Endodermal cell (in vitro differentiated cells): ENCODE measurements around the gene OR7A10. TPM values are rescaled to one million over a fixed set of nuclear protein-coding genes. Genes with fewer than 3 reads are reported as not detected.

Source experiments
- DNase-seq: peaks from one replicate; pipeline ENCODE4 v3.0.0-alpha.2; 2017
- H3K27ac ChIP-seq: 2 replicates; pipeline ENCODE4 v1.5.1; 2013; ENCODE audit warnings: mild to moderate bottlenecking, low read depth, low read length, moderate library complexity
- H3K27me3 ChIP-seq: 2 replicates; pipeline ENCODE4 v1.6.1; 2013; ENCODE audit warnings: mild to moderate bottlenecking, low read length, moderate library complexity; ENCODE audit not compliant: insufficient read depth, control insufficient read depth, poor library complexity, severe bottlenecking
- H3K36me3 ChIP-seq: 2 replicates; pipeline ENCODE4 v1.7.0; 2013; ENCODE audit warnings: mild to moderate bottlenecking, low read length, moderate library complexity; ENCODE audit not compliant: control insufficient read depth, insufficient read depth
- H3K4me1 ChIP-seq: one replicate; pipeline ENCODE4 v1.7.0; 2013; ENCODE audit warnings: low read length; ENCODE audit not compliant: control insufficient read depth, insufficient read depth
- H3K4me3 ChIP-seq: 2 replicates; pipeline ENCODE4 v1.5.1; 2013; ENCODE audit warnings: mild to moderate bottlenecking, low read length, moderate library complexity
- H3K9ac ChIP-seq: 2 replicates; pipeline ENCODE4 v1.6.1; 2013; ENCODE audit warnings: mild to moderate bottlenecking, low read length, moderate library complexity; ENCODE audit not compliant: poor library complexity, severe bottlenecking; ENCODE audit errors: extremely low read depth
- H3K9me3 ChIP-seq: 2 replicates; pipeline ENCODE4 v1.6.1; 2013; ENCODE audit warnings: mild to moderate bottlenecking, low read length, moderate library complexity; ENCODE audit not compliant: control insufficient read depth
- H3K27ac Mint-ChIP-seq: 2 replicates; pipeline ENCODE4 v1.8.0; 2020; ENCODE audit warnings: mixed read lengths
- H3K27me3 Mint-ChIP-seq: 2 replicates; pipeline ENCODE4 v1.8.0; 2021; ENCODE audit warnings: mild to moderate bottlenecking, mixed read lengths; ENCODE audit not compliant: insufficient read depth
- H3K36me3 Mint-ChIP-seq: 2 replicates; pipeline ENCODE4 v1.8.0; 2020; ENCODE audit warnings: low read depth, mixed read lengths
- H3K4me1 Mint-ChIP-seq: 2 replicates; pipeline ENCODE4 v1.8.0; 2020; ENCODE audit warnings: mixed read lengths
- H3K4me3 Mint-ChIP-seq: 2 replicates; pipeline ENCODE4 v1.8.0; 2020; ENCODE audit warnings: mild to moderate bottlenecking, moderate library complexity, mixed read lengths
- H3K9me3 Mint-ChIP-seq: 2 replicates; pipeline ENCODE4 v1.8.0; 2020; ENCODE audit warnings: mild to moderate bottlenecking, mixed read lengths
- WGBS, 2 experiments: methylation state at CpG; one replicate each; pipeline versions ENCODE4 v1.1.5 to v1.1.7; 2013; ENCODE audit warnings: missing lambda C conversion rate in 2 of 2, mixed read lengths in 1 of 2; ENCODE audit not compliant: insufficient coverage in 1 of 2, insufficient read length in 1 of 2; 5-methylcytosine and 5-hydroxymethylcytosine counted together
- long read RNA-seq, 4 experiments: library from polyadenylated mRNA in 2 of 4; library from RNA in 1 of 4; library from capped mRNA in 1 of 4; stranded (forward) in 3 of 4; unstranded in 1 of 4; transcript quantifications; one replicate each; pipeline ENCODE4 v2.0.0, GENCODE V29; 2020 to 2021; ENCODE audit warnings: inconsistent platforms in 1 of 4
- polyA plus RNA-seq, 2 experiments: library from polyadenylated mRNA; stranded (reverse); fragments of 50-300 nt; gene quantifications; one replicate each; pipeline ENCODE4 v1.2.3, GENCODE V29; 2013
- total RNA-seq, 2 donors: library from RNA; stranded (reverse); fragmentation: NEBNext Ultra II Directional in 1 of 2; extraction: Animal tissue kit (Norgen Biotek cat#: 25700) in 1 of 2; gene quantifications; 2 replicates in 1 of 2; 3 replicates in 1 of 2; pipeline ENCODE4 v1.2.1, GENCODE V29; 2021
- TF ChIP-seq, protein P1 (sequence below): fragments of 200-600 bp; sonication (generic); conservative IDR thresholded peaks from 2 replicates; pipeline ENCODE4 v1.5.0; 2021; ENCODE audit warnings: antibody characterized with exemption, mild to moderate bottlenecking

The OR7A10 gene
- not detected for total RNA-seq
- not detected for polyA plus RNA-seq (2013, experiment 1 of 2)
- not detected for polyA plus RNA-seq (2013, experiment 2 of 2)
- long read RNA-seq, experiment 1: 0 reads
- long read RNA-seq, experiment 2: 0 reads
- long read RNA-seq, experiment 3: 0 reads
- long read RNA-seq, experiment 4: 0 reads

DNA sequence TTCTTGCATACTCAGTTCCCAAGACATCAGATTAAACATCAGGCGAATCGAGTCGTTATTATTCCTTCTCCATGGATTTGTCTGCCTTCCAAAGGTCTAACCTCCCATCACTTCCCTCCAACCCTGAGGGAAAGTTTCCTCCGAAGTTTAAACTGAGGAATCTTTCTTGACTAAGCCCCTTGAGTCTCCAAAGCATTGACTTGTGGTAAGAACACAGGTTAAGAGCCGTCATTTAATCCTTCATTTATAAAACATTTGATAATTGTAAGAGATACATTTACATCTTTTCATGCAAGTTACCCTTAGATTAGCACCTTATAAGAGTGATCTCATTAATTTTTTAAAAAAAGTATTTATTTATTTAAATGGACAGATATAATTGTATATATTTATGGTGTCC, at the start of gene OR7A10:
OR7A10 (minus strand) TSS at position 101 of the 400 bp plus-strand sequence. CDS start 7,045 bp downstream, outside the sequence.
- Histone ChIP-seq H3K27ac (no peak within 1 kb of the TSS), H3K9ac (no peak within 1 kb of the TSS), H3K36me3 (no peaks in the 10 kb centered on the region), H3K9me3 (peaks cover 48% of the 10 kb centered on the region), H3K27me3 (no peaks in the 10 kb centered on the region), H3K4me3 (no peak within 1 kb of the TSS), H3K4me1 (no peaks in the 10 kb centered on the region)
- no peaks in the 10 kb centered on the region for H3K27me3 Mint-ChIP-seq
- H3K4me3 Mint-ChIP-seq: no peak within 1 kb of the TSS
- H3K27ac Mint-ChIP-seq: no peak within 1 kb of the TSS
- no peak for DNase-seq
- H3K4me1 Mint-ChIP-seq: no peaks in the 10 kb centered on the region
- H3K9me3 Mint-ChIP-seq: peaks cover 81% of the 10 kb centered on the region
- TF ChIP-seq, protein P1, sequence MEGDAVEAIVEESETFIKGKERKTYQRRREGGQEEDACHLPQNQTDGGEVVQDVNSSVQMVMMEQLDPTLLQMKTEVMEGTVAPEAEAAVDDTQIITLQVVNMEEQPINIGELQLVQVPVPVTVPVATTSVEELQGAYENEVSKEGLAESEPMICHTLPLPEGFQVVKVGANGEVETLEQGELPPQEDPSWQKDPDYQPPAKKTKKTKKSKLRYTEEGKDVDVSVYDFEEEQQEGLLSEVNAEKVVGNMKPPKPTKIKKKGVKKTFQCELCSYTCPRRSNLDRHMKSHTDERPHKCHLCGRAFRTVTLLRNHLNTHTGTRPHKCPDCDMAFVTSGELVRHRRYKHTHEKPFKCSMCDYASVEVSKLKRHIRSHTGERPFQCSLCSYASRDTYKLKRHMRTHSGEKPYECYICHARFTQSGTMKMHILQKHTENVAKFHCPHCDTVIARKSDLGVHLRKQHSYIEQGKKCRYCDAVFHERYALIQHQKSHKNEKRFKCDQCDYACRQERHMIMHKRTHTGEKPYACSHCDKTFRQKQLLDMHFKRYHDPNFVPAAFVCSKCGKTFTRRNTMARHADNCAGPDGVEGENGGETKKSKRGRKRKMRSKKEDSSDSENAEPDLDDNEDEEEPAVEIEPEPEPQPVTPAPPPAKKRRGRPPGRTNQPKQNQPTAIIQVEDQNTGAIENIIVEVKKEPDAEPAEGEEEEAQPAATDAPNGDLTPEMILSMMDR: no peak
- H3K36me3 Mint-ChIP-seq: no peaks in the 10 kb centered on the region
- 61 to 82% methylated on average over 3 to 5 of the region's 5 CpGs for WGBS, 2 experiments

DNA sequence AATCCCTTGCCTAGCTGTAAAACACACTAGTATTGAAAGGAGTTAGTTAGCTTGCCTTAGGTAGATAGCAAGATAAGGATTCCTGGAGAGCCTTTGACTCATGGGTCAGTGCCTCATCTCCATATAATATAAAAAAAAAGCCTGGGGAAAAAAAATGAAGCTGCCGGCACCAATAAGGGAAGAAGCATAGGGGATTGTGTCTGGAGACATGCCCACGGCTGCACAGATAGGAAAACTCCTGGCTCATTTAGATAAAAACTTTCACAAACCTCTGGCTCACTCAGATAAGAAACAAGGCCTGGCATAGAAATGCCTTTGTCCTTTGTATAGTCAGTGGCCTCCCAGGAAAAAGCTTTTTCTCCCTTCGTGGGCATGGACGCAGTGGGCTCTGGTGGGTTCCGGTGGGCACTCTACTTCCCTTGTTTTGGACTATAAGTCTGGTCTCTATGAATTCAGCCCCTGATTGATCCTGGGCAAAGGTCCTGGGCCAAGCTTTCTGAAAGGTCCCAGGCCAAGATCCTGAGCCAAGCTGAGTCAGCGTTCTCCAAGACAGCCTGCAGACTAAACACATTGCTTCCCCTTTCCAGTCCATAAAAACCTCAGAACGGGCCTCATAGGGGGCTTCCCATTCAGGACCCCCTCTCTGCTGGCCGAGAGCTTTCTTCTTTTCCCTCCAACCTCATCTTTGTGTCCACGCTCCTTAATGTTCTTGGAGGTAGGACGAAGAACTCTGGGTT, 42.1 kb upstream of the OR7A10 start:
- DNase-seq: no peak
- H3K36me3 Mint-ChIP-seq: no peaks in the 10 kb centered on the region
- Histone ChIP-seq H3K27me3 (no peaks in the 10 kb centered on the region), H3K27ac (no peak overlapping the region), H3K9me3 (peaks cover 57% of the 10 kb centered on the region), H3K4me1 (no peaks in the 10 kb centered on the region), H3K36me3 (no peaks in the 10 kb centered on the region), H3K9ac (no peak overlapping the region), H3K4me3 (no peak overlapping the region)
- H3K27ac Mint-ChIP-seq: no peak overlapping the region
- TF ChIP-seq, protein P1: no peak
- no peaks in the 10 kb centered on the region for H3K4me1 Mint-ChIP-seq
- no peaks in the 10 kb centered on the region for H3K27me3 Mint-ChIP-seq
- peaks cover 72% of the 10 kb centered on the region for H3K9me3 Mint-ChIP-seq
- 69 to 87% methylated on average over 7 to 10 of the region's 10 CpGs for WGBS, 2 experiments
- H3K4me3 Mint-ChIP-seq: no peak overlapping the region

DNA sequence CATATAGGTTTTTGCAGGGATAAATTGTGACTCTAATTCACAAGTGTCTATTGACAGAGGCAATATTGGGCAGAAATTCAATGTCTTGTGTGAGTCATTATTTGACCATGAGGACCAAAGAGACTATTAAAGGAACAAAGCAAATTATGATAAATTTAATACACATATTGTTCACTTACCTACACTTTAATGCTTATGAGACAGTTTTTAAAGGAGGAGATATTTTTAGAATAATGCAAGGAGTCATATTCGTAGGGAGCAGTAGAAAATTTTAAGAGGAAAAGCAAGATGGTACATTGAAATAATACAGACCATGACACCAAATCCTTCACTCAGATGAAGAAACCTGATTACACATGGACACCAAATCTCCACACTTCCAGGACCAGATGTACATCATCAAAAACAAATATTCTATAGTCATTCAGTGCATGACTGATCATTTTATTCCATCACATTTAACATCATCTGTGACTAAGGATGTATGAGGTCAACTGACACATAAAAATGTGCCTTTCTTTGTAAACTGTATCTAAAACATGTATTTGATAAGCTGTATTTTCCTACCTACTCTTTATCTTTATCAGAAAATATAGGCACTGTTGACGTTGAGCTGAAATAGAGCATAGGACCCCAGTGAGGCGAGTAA, 41.4 kb upstream of the OR7A10 start:
- Histone ChIP-seq H3K9ac (no peak overlapping the region), H3K9me3 (peaks cover 53% of the 10 kb centered on the region), H3K4me3 (no peak overlapping the region), H3K4me1 (no peaks in the 10 kb centered on the region), H3K27ac (no peak overlapping the region), H3K36me3 (no peaks in the 10 kb centered on the region), H3K27me3 (no peaks in the 10 kb centered on the region)
- Mint-ChIP-seq H3K36me3 (no peaks in the 10 kb centered on the region), H3K9me3 (peaks cover 72% of the 10 kb centered on the region), H3K4me3 (no peak overlapping the region), H3K4me1 (no peaks in the 10 kb centered on the region), H3K27me3 (no peaks in the 10 kb centered on the region), H3K27ac (no peak overlapping the region)
- no peak for DNase-seq
- TF ChIP-seq, protein P1: no peak
- 51% methylated on average over 2 of the region's 3 CpGs; no CpG with 5 or more reads in 1 of the 2 experiments for WGBS, 2 experiments
